ENCODE results near the gene VEPH1.

VEPH1 gene

DNA sequence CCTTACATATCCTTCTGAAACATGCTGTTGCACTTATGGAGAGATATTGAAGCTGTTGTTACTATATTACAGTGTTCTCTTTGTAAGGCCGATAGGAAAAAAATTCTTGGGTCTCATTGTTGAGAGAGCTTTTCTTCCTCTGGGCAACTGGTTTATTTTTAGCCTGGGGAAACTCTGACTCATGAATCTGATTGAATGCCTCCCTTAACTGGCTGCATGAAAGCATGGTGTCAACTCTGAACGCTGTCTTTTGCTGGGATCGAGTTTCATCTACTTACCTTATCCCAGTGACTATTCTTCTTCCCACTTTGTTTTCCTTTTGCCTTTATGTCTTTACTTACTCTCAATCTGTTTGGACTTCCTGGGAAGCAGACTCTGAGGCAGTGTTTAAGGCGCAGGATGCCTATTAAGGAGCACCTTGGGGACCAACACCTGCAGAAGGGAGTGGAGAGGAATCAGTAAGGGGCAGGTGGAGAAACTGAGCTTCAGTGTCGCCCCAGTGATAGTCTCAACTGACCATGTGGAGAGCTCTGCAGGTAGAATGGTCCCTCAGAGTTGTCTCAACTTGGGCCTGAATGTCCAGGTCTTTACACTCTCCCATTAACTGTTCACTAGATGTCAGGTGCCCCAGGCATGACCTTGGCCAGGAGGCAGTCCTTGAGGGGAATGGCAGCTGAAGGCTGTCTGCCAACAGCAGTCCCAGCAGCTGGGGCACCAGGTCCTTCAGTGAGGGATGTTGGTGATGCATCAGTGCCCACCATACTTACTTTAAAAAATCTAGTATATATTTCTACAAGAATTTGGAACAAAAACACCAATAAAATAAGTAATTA lies 254.4 kb downstream of the VEPH1 start:
- no peak for DNase-seq

GRCh38 chr3:157247391-157247790 lies 255.8 kb downstream of the VEPH1 start:
- DNase-seq, result no peak

- DNase-seq, result no peak
Observed at GRCh38 chr3:157242836-157243235, 260.4 kb downstream of the VEPH1 start.

DNA sequence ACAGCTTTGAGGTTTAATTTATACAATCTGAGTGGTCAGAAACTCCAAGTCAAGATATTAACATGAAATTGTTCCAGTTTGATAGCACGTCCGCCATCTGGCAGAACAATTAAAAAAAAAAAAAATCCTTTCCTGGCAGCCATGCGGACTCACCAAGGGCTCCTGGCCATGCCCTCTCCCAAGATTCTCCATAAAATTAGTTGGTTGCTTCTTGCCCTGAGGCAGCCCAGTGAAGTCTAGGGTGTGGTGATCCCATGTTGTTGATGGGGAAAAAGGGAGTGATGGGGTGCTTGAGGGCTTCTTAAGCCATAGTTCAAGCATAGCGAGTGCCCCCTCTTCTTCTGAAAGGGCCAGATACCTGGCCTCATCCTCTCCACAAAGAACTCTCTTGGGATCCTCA lies 261.6 kb downstream of the VEPH1 start:
- DNase-seq, result no peak

DNA sequence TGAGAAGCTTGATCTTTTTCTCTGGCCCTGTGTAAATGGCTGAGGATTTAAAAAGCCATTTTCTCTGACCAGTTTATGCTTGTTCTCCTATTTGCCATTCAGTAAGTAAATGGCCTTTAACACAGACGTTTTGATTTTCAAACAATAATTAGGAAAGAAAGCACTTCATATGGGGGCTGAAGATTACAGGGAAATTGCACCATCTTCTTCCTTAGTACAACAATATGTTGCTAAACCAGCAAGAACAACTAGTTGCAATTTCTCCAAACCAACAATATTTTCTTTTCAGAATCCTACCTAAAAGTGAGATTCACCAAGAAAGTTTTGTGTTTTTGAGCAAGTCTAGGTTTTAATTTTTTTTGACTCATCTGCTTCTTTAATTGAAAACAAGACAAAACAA lies 262.8 kb downstream of the VEPH1 start:
- DNase-seq, result no peak

GRCh38 chr3:157239082-157239704 lies 264.0 kb downstream of the VEPH1 start:
- peak; percentile 30 for DNase-seq

DNA sequence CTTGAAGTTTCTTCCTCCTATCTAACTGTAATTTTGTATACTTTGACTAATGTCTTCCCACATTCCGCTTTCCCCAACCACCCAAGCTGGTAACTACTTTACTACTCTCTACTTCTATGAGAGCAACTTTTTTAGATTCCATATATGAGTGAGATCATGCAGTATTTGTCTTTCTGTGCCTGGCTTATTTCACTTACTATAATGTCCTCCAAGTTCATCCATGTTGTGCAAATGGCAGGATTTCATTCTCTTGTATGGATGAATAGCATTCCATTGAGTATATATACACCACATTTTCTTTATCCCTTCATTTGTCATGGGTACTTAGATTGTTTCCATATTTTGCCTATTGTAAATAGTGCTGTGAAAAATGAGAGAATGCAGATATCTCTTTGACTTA lies 264.8 kb downstream of the VEPH1 start:
- no peak for DNase-seq

GRCh38 chr3:157237886-157238285 lies 265.3 kb downstream of the VEPH1 start:
- no peak for DNase-seq

- DNase-seq, result no peak
Observed at GRCh38 chr3:157235291-157235690, 267.9 kb downstream of the VEPH1 start.

DNA sequence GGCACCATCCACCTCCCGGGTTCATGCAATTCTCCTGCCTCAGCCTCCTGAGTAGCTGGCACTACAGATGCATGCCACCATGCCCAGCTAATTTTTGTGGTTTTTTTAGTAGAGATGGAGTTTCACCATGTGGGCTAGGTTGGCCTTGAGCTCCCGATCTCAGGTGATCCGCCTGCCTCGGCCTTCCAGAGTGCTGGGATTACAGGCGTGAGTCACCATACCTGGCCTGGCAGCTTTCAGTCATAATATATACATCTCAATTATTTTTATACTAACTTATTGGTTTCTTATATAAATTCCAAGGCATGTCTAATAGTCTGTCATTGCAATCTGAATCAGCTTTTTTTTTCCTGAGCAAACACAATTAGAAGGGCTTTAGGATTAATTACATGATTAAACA lies 269.3 kb downstream of the VEPH1 start:
- DNase-seq, result no peak

GRCh38 chr3:157232141-157232540 lies 271.1 kb downstream of the VEPH1 start:
- no peak for DNase-seq

GRCh38 chr3:157231071-157231470 lies 272.1 kb downstream of the VEPH1 start:
- no peak for DNase-seq

DNA sequence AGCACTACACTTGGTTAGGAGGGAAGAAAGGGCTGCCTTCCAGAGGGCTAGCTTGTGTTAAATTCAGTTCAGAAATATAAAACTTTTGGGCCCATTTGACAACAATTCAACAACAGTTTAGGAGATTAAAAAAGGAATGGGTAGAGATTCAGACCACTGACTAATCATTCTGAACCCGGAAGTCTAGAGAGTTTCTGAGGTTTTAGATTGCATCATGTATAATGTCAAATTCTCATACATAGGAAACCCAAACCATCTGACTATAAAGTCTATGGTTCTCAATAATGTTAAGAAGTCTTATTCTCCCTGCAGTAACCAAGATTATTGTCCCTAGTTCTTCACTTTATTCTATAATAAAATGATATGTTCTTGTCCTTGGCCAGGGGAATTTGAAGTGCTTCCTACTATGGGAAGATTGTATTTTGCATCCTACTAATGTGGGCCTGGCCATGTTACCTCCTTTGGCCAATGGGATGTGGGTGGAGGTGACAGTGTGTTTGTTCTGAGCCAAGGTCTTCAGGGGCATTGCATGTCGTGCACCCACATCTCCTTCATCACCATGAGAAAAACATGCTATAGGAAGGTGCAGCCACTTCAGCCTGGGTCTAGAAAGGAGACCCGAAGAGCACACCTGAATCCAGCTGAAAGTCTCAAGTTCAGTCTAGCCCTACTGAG lies 276.9 kb downstream of the VEPH1 start:
- DNase-seq, result no peak

DNA sequence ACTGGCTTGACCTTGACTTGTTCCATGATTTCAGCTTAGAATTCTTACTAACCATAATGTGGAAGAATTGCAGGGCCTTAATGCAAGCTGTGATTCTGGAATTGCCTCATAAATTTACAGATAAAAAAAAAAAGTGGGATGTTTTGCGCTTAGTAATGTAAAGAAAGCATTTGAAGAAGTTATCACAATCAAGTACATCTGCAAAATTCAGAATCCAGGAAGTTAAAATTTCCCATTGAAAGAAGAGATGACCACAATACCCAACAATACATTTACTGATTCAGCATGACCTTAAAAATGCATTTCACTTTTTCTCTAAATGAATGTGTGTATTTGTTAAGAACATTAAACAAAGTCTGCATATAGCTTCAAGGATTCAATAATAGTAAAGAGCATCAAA lies 278.2 kb downstream of the VEPH1 start:
- DNase-seq, result no peak

GRCh38 chr3:157220883-157221282 lies 282.3 kb downstream of the VEPH1 start:
- no peak for DNase-seq

GRCh38 chr3:157220211-157220610 lies 283.0 kb downstream of the VEPH1 start:
- DNase-seq, result no peak

- no peak for DNase-seq
Observed at GRCh38 chr3:157219215-157219614, 284.0 kb downstream of the VEPH1 start.

All from NCI-H1694 (cell line).